ENCODE data around the gene OR4F17.
"Not testable (repeated sequence)": the region's sequence is repeated elsewhere in the genome, so short reads cannot be mapped to it uniquely, and the experiment has no call there.

The OR4F17 gene

GRCh38 chr19:106804-107203 is at the start of gene OR4F17:
Gene OR4F17, plus strand, starts transcription at chr19:107104. Its CDS starts 3,575 bp downstream, at chr19:110679.
- not testable (repeated sequence) for DNase-seq

GRCh38 chr19:70793-71192 is 36.1 kb upstream of the OR4F17 start:
- peak; percentile 13 to 16 for DNase-seq

- not testable (repeated sequence) for DNase-seq
Observed at GRCh38 chr19:82864-83263, 24.0 kb upstream of the OR4F17 start.

- DNase-seq: not testable (repeated sequence)
Observed at GRCh38 chr19:83626-84025, 23.3 kb upstream of the OR4F17 start.

- not testable (repeated sequence) for DNase-seq
Observed at GRCh38 chr19:90678-91077, 16.2 kb upstream of the OR4F17 start.

- DNase-seq: not testable (repeated sequence)
Observed at GRCh38 chr19:94794-95193, 12.1 kb upstream of the OR4F17 start.

- DNase-seq: not testable (repeated sequence)
Observed at GRCh38 chr19:97647-98046, 9.3 kb upstream of the OR4F17 start.

GRCh38 chr19:120443-121140 is 13.7 kb downstream of the OR4F17 start:
- not testable (repeated sequence) for DNase-seq
